Thoracic aorta (tissue), 2 donors: Measurements from ENCODE around the gene SEL1L3. TPM values are rescaled to one million over a fixed set of nuclear protein-coding genes. Genes with fewer than 3 reads are reported as not detected.
A peak's percentile ranks its signal among the peaks of the same experiment; 100 is the strongest.

Experiments
- ATAC-seq: fragments of 150-250 bp; one replicate; pipeline ENCODE4 v1.8.0; 2017; ENCODE audit warnings: low read depth; ENCODE audit not compliant: insufficient number of reproducible peaks, low FRiP score
- DNase-seq: peaks from one replicate; pipeline ENCODE4 v3.0.0-alpha.2; 2020; ENCODE audit warnings: low spot score
- H3K27ac ChIP-seq, 2 donors: fragments of 200-600 bp; sonication (generic); 1 replicate in 1 of 2; 2 replicates in 1 of 2; pipeline ENCODE4 v1.5.1; 2016; ENCODE audit warnings: mild to moderate bottlenecking in 2 of 2, moderate library complexity in 2 of 2
- H3K27me3 ChIP-seq: fragments of 200-600 bp; sonication (generic); replicated peaks from 2 replicates; pipeline ENCODE4 v1.6.0; 2016; ENCODE audit warnings: mild to moderate bottlenecking; ENCODE audit not compliant: insufficient read depth
- H3K36me3 ChIP-seq: fragments of 200-600 bp; sonication (generic); one replicate; pipeline ENCODE4 v1.5.1; 2016
- H3K4me1 ChIP-seq, 2 donors: fragments of 200-600 bp; sonication (generic); 1 replicate in 1 of 2; 2 replicates in 1 of 2; pipeline versions ENCODE4 v1.5.1 to v1.6.0; 2016; ENCODE audit warnings: low read depth in 2 of 2, mild to moderate bottlenecking in 1 of 2; ENCODE audit not compliant: control insufficient read depth in 1 of 2
- H3K4me3 ChIP-seq: fragments of 200-600 bp; sonication (generic); 2 replicates; pipeline ENCODE4 v1.5.1; 2016; ENCODE audit warnings: mild to moderate bottlenecking
- H3K9me3 ChIP-seq: fragments of 200-600 bp; sonication (generic); 2 replicates; pipeline ENCODE4 v1.5.1; 2016
- total RNA-seq, 2 donors: library from RNA; depleted of rRNA; stranded (reverse); fragments of >200 nt; gene quantifications; one replicate each; pipeline versions ENCODE4 v1.1.0 to v1.2.3, GENCODE V29; 2016
- TF ChIP-seq, protein P1 (sequence below): fragments of 200-600 bp; sonication (generic); IDR thresholded peaks from one replicate; pipeline ENCODE4 v1.5.1; 2019; ENCODE audit warnings: antibody characterized with exemption

The SEL1L3 gene
- total RNA-seq, 2 donors from 2014 or later = 9.9 to 34.8 TPM

- Histone ChIP-seq H3K27ac (no peak overlapping the region), H3K9me3 (no peaks in the 10 kb centered on the region), H3K4me3 (no peak overlapping the region), H3K4me1 (peaks cover 0 to 20% of the 10 kb centered on the region in 2 donors), H3K27me3 (no peaks in the 10 kb centered on the region), H3K36me3 (no peaks in the 10 kb centered on the region)
- ATAC-seq = no peak
- DNase-seq = no peak
- TF ChIP-seq, protein P1, sequence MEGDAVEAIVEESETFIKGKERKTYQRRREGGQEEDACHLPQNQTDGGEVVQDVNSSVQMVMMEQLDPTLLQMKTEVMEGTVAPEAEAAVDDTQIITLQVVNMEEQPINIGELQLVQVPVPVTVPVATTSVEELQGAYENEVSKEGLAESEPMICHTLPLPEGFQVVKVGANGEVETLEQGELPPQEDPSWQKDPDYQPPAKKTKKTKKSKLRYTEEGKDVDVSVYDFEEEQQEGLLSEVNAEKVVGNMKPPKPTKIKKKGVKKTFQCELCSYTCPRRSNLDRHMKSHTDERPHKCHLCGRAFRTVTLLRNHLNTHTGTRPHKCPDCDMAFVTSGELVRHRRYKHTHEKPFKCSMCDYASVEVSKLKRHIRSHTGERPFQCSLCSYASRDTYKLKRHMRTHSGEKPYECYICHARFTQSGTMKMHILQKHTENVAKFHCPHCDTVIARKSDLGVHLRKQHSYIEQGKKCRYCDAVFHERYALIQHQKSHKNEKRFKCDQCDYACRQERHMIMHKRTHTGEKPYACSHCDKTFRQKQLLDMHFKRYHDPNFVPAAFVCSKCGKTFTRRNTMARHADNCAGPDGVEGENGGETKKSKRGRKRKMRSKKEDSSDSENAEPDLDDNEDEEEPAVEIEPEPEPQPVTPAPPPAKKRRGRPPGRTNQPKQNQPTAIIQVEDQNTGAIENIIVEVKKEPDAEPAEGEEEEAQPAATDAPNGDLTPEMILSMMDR = no peak
These were observed 44.4 kb downstream of the SEL1L3 start for GRCh38 chr4:25818371-25818871.

GRCh38 chr4:25817059-25817681, 45.6 kb downstream of the SEL1L3 start:
- no peak overlapping the region for H3K4me3 ChIP-seq
- no peak overlapping the region for H3K27ac ChIP-seq
- TF ChIP-seq, protein P1 = no peak
- ATAC-seq (no peak), DNase-seq (no peak)
- no peaks in the 10 kb centered on the region for H3K27me3 ChIP-seq
- H3K9me3 ChIP-seq = no peaks in the 10 kb centered on the region
- no peaks in the 10 kb centered on the region for H3K36me3 ChIP-seq
- H3K4me1 ChIP-seq = peaks cover 0 to 24% of the 10 kb centered on the region in 2 donors

GRCh38 chr4:25816591-25817058, 46.2 kb downstream of the SEL1L3 start:
- no peak for ATAC-seq
- no peak overlapping the region for H3K27ac ChIP-seq
- H3K9me3 ChIP-seq = no peaks in the 10 kb centered on the region

GRCh38 chr4:25815586-25815985, 47.2 kb downstream of the SEL1L3 start:
- H3K4me3 ChIP-seq = no peak overlapping the region
- TF ChIP-seq, protein P1 = no peak
- no peak overlapping the region for H3K27ac ChIP-seq
- H3K27me3 ChIP-seq = no peaks in the 10 kb centered on the region
- no peaks in the 10 kb centered on the region for H3K9me3 ChIP-seq
- no peaks in the 10 kb centered on the region for H3K36me3 ChIP-seq
- ATAC-seq (no peak), DNase-seq (no peak)
- peaks cover 0 to 24% of the 10 kb centered on the region in 2 donors for H3K4me1 ChIP-seq

More at GRCh38 chr4:25816591-25817058, 46.2 kb downstream of the SEL1L3 start:
- H3K36me3 ChIP-seq = no peaks in the 10 kb centered on the region
- H3K4me1 ChIP-seq = peaks cover 0 to 24% of the 10 kb centered on the region in 2 donors
- no peak overlapping the region for H3K4me3 ChIP-seq
- TF ChIP-seq, protein P1 = no peak
- H3K27me3 ChIP-seq = no peaks in the 10 kb centered on the region
- no peak for DNase-seq

DNA sequence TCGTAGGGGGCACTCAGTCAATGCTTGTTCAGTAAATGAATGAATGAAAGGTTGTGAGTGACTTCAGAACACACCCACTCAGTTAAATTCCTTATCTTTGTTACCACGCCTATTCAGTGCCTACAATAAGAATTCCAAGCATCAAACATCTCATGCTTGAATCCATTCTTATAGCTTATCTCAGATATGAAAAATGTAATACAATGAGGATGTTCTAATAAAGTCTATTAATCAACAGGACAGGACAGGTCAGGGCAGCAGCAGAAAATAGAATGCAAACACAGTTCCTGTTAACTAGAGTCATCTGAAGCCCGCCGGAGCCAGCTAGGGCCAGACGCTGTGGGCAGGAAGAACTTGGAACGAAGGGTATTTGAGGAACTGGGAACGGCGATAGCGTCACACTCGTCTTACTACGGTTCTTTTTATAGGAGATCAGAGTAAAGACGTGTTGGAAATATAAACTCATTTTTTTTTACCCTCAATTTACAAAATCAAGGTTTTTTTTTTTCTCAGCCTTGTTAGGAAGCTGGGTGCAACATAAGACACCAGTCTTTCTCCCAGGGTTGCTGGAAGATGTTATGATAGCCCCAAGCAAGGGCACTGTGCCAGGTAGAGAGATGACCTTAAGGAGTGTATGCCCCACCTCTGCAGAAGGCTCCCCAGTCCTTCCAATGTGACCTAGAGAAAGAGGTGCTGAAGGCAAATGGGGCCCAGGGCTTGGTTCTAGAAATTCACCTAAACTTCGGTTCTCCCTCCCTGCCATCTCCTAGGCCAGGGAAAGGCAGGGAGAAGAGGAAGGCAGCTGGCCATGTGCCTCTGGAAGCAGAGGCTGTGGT, 48.3 kb downstream of the SEL1L3 start:
- DNase-seq (peak; percentile 19), ATAC-seq (peak; percentile 42)
- no peaks in the 10 kb centered on the region for H3K9me3 ChIP-seq
- no peak overlapping the region for H3K4me3 ChIP-seq
- peaks cover 0 to 24% of the 10 kb centered on the region in 2 donors for H3K4me1 ChIP-seq
- H3K27ac ChIP-seq = peak overlapping the region in 1 of 2 donors; percentile 20
- TF ChIP-seq, protein P1 = no peak
- no peaks in the 10 kb centered on the region for H3K36me3 ChIP-seq
- H3K27me3 ChIP-seq = no peaks in the 10 kb centered on the region
